ENCODE measurements around the gene CT45A5.
"Not testable (repeated sequence)": the region's sequence is repeated elsewhere in the genome, so short reads cannot be mapped to it uniquely, and the experiment has no call there.

The CT45A5 gene

GRCh38 chrX:135785403-135785802 lies at the start of gene CT45A5:
TSS of gene CT45A5 (minus strand) at chrX:135785503. CDS start at chrX:135781729, 3,774 bp downstream.
- not testable (repeated sequence) for DNase-seq (ENCODE audit: low read depth in 2 of 2, low spot score in 1 of 2)

GRCh38 chrX:135819912-135820311 lies 34.6 kb upstream of the CT45A5 start, which contains the start of gene CT45A2:
TSS of gene CT45A2 (minus strand) at chrX:135820012. CDS start at chrX:135816265, 3,747 bp downstream.
- DNase-seq (ENCODE audit: low read depth in 2 of 2, low spot score in 1 of 2): not testable (repeated sequence)

GRCh38 chrX:135802687-135803086 lies 17.4 kb upstream of the CT45A5 start, which contains the start of gene CT45A6:
TSS of gene CT45A6 (minus strand) at chrX:135802787. CDS start at chrX:135798993, 3,794 bp downstream.
- not testable (repeated sequence) for DNase-seq (ENCODE audit: low read depth in 2 of 2, low spot score in 1 of 2)

- DNase-seq (ENCODE audit: low read depth in 2 of 2, low spot score in 1 of 2): not testable (repeated sequence)
Measured at GRCh38 chrX:135768091-135768490, 17.2 kb downstream of the CT45A5 start, which contains the start of gene CT45A3. TSS of gene CT45A3 (minus strand) at chrX:135768191. CDS start at chrX:135764444, 3,747 bp downstream.

GRCh38 chrX:135744739-135745138 lies 40.6 kb downstream of the CT45A5 start:
- DNase-seq (ENCODE audit: low read depth in 2 of 2, low spot score in 1 of 2): not testable (repeated sequence)

DNA sequence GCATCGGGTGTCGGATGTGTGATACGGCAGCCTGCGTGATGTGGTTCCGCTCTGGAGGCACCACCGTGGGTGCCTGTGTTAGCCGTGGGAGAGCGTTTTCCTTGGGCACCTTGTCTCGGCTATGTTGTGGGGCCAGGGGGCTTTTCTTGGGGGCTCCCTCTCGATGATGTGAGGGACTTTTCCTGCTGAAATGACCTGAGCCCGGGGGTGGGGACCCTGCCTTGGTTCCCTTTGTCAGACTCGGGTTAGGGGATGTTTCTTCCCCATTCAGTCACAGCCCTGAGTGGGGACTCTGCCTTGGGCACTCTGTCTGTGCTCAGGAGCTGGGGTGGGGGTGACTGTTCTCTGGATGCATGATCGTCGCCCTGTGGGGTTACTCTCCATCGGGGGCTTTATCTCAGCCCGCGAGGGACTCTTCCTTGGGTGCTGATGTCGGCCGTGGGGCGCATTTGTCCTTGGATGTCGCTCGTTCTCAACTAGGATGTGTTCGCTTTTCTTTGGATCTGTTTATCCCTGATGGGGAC lies 44.0 kb downstream of the CT45A5 start:
- DNase-seq (ENCODE audit: low read depth in 2 of 2, low spot score in 1 of 2): no peak

DNA sequence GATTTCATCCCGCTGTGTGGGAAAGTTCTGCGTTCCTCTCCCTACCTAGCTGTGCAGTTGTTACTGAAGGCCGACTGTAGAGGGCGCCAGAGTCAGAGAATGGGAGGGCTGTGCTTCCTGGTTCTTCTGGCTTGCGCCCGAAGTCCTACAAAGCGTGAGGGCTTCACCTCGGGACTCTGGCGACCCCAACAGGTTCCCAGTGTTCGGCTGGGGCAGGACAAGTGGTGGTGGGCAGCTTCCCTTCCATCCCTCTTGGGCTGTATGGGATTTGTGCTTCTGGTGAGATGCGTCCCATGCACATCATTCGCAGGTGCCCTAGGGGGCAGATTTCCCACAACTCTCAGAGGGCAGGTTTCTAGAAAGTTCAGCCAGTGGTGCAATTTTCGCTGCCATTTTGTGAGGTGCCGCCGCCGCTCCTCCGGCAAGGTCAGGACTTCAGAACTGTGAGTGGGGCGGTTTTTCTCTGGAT lies 44.6 kb downstream of the CT45A5 start:
- no peak for DNase-seq (ENCODE audit: low read depth in 2 of 2, low spot score in 1 of 2)

GRCh38 chrX:135737366-135738071 lies 47.8 kb downstream of the CT45A5 start:
- no peak for DNase-seq (ENCODE audit: low read depth in 2 of 2, low spot score in 1 of 2)

DNA sequence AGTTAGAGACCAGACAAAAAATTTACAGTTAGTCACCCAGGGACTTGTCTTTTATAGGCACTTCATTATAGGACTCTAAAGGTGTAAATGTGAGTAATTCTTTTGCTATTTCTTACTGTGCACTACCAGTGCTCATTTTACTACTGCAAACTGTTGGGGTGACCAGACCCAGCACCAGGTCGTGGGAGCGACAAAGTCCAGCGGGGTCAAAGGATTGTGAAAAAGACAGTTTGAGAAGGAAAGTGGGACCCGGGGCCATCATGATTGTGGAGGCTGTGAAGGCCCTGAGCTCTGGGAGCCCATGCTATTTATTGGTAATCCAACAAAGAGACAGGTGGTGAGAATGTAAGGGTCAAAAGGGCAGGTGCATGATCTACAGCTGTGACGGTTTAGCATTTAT lies 50.6 kb downstream of the CT45A5 start:
- DNase-seq (ENCODE audit: low read depth in 2 of 2, low spot score in 1 of 2): not testable (repeated sequence)
